SKM-1 (cell line): ENCODE data around the gene SLC25A40.
"Not testable (repeated sequence)": the region's sequence is repeated elsewhere in the genome, so short reads cannot be mapped to it uniquely, and the experiment has no call there.

Source experiments
- DNase-seq: peaks from one replicate; lab custom pipeline; 2025; ENCODE audit not compliant: unreplicated experiment; lab: John Stamatoyannopoulos, UW

The SLC25A40 gene, protein sequence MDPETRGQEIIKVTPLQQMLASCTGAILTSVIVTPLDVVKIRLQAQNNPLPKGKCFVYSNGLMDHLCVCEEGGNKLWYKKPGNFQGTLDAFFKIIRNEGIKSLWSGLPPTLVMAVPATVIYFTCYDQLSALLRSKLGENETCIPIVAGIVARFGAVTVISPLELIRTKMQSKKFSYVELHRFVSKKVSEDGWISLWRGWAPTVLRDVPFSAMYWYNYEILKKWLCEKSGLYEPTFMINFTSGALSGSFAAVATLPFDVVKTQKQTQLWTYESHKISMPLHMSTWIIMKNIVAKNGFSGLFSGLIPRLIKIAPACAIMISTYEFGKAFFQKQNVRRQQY

GRCh38 chr7:87876040-87876868, at the start of gene SLC25A40, which contains the start of gene DBF4:
SLC25A40 (minus strand) TSS chr7:87876360; CDS start chr7:87858727, 17,633 bp downstream.
DBF4 (plus strand) TSS chr7:87876493; CDS start chr7:87876733, 240 bp downstream.
- peak; percentile 85 for DNase-seq

- DNase-seq: not testable (repeated sequence)
These were observed 46.7 kb upstream of the SLC25A40 start for GRCh38 chr7:87922759-87923395.

DNA sequence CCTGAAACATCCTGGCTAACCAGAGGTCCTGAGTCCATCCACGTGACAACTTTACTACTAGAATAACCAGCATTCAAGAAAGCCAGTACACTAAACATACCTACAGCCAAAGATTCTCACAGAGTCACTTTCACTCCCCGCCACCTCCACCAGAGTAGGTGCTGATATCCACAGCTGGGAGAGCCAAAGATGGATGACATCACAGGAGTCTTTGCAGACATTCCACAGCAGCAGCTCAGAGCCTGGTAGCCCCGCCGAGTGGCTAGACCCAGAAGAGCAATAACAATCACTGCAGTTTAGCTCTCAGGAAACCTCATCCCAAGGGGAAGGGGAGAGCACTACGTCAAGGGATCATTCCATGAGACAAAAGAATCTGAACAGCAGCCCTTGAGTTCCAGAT, 44.4 kb upstream of the SLC25A40 start:
- DNase-seq: no peak

GRCh38 chr7:87919875-87920274, 43.7 kb upstream of the SLC25A40 start:
- no peak for DNase-seq

- no peak for DNase-seq
These were observed 42.6 kb upstream of the SLC25A40 start for GRCh38 chr7:87918740-87919139.

GRCh38 chr7:87912121-87912520, 36.0 kb upstream of the SLC25A40 start:
- DNase-seq: no peak

GRCh38 chr7:87908814-87909213, 32.7 kb upstream of the SLC25A40 start:
- not testable (repeated sequence) for DNase-seq

- not testable (repeated sequence) for DNase-seq
These were observed 31.2 kb upstream of the SLC25A40 start for GRCh38 chr7:87907136-87907906.

GRCh38 chr7:87899255-87899654, 23.1 kb upstream of the SLC25A40 start:
- DNase-seq: no peak

GRCh38 chr7:87895363-87895762, 19.2 kb upstream of the SLC25A40 start:
- no peak for DNase-seq

GRCh38 chr7:87886875-87887274, 10.7 kb upstream of the SLC25A40 start:
- peak; percentile 8 for DNase-seq

GRCh38 chr7:87885018-87885417, 8.9 kb upstream of the SLC25A40 start:
- DNase-seq: no peak

GRCh38 chr7:87882151-87882937, 6.2 kb upstream of the SLC25A40 start:
- no peak for DNase-seq

DNA sequence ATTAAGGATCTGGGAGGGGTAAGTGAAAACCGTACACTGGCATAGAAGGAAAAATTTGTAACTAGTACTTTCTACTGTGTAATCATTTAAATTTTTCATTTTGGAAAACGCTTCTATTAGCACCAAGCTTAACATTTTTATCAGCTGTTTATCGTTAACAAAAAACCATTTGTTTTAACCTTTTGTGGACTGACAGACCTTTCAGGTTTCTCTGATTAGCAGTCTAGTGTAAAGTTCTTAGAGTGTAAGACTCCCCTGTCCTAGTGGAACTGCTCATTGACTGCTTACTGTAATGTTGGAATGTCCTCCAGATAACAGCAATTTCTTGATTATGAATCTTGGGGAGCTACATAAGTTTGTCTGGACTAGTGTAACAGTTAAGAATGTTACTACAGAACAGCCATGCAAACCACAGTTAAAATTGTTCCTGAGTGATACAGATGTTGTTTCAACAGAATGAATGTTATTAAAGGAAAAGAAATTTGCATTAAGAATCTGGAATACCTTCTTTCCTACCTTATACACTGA, 2.1 kb upstream of the SLC25A40 start:
- no peak for DNase-seq

DNA sequence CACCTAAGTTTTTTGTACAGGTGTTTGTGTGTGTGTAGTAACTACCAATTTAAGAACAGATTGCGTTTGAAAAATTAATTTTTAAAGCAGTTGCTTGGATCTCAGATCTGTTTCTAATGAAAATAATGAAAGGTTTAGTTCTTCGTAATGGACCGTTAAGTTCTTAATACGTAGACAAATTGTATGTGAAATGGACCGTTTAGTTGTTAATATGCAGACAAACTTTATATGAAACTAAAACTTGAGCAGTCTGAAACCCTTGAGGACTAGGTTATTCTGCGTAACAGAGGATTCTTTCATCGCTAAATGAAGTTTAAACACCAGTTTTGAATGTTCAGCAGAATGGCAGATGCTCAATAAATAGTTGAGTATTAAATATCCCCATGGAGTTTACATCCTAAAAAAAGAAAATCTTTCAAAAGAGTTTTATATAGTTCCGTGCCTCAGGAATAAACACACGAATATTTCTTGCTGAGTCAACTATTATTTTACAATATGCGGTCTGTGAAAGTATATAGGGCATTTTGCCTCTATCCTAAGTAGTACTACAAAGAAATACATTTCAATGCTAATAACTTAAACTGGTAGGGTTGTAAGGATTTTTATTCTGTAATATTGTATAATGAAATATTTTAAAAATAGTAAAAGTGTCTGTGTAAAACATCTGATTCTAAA, 1.3 kb upstream of the SLC25A40 start:
- DNase-seq: no peak

DNA sequence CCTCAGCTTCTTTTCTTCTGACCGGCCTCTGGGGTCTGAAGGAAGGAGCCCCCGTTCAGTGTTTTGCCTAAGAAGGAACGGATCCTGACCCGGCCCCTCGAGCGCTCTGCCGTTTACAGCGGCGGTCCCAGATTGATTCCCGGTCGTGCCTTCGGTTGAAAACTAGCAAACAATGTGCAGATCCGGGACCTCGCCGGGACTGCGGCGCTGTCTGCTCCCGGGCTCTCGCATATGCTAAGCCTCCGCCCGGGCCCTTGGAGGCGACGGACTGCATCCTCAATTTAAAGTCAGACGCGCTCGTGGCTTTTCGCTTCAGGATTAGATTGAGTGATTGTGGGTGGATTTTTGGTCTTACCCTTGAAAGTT, 692 bp upstream of the SLC25A40 start:
- DNase-seq: no peak

- no peak for DNase-seq
These were observed 765 bp downstream of the SLC25A40 start for GRCh38 chr7:87875151-87876039.

- peak; percentile 89 for DNase-seq
These were observed 2.1 kb downstream of the SLC25A40 start for GRCh38 chr7:87874066-87874465.
